ENCODE measurements around the gene KLRC1. TPM values are rescaled to one million over a fixed set of nuclear protein-coding genes. Genes with fewer than 3 reads are reported as not detected.
A peak's percentile ranks its signal among the peaks of the same experiment; 100 is the strongest.
"Not testable (repeated sequence)": the region's sequence is repeated elsewhere in the genome, so short reads cannot be mapped to it uniquely, and the experiment has no call there.

Gene KLRC1
- total and polyA plus RNA-seq, 2 of the 13 experiments (the other 11 are each of a cell fraction or from before 2014, with no cell fraction given) = not detected

- peak; percentile 79 for ATAC-seq
- H3K4me1 ChIP-seq (ENCODE audit: insufficient read depth, low read length); POLR2A ChIA-PET; in situ Hi-C loops (cut with HindIII; ENCODE audit: extremely low pct_ligation_motif_present, low pct_unique_long_range_greater_than_20kb); H3K36me3 ChIP-seq (replicated peaks in 1 of 2; ENCODE audit: control insufficient read depth in 1 of 2, insufficient read depth in 2 of 2, low read length in 2 of 2); intact Hi-C loops (cut with micrococcal nuclease; ENCODE audit: unreplicated experiment); H3K4me3 ChIP-seq (replicated peaks in 1 of 3; ENCODE audit: insufficient read depth in 1 of 3, low read depth in 2 of 3, low read length in 3 of 3); H2AFZ ChIP-seq (ENCODE audit: low read length); H3K9me3 ChIP-seq (ENCODE audit: low read length); H3K9ac ChIP-seq (ENCODE audit: insufficient read depth, low read depth, low read length); H3K79me2 ChIP-seq (ENCODE audit: insufficient read depth, low read length); H3K27me3 ChIP-seq (ENCODE audit: control insufficient read depth in 1 of 2, insufficient read depth in 2 of 2, low read length in 2 of 2); DNase-seq (ENCODE audit: low spot score); BruUV-seq (replicated peaks); H3K4me2 ChIP-seq (ENCODE audit: low read depth, low read length); H3K27ac ChIP-seq (ENCODE audit: extremely low read length, insufficient read depth, low read length); CTCF ChIA-PET (ENCODE audit: low intra/inter-chr PET ratio, low total read pairs); H4K20me1 ChIP-seq (ENCODE audit: insufficient read depth, low read length): not testable (repeated sequence)
- 0% methylated on average over 1 of the region's 2 CpGs for WGBS (ENCODE audit: low lambda C conversion rate)
- peak; percentile 67 for FAIRE-seq
- TF ChIP-seq SIX1 (CRISPR knock-in tag; IDR thresholded peaks at IDR 0.05; ENCODE audit: borderline replicate concordance) = peak; percentile 31; the same call in 1 of the 2 replicates
- TF ChIP-seq RARA (CRISPR knock-in tag; IDR thresholded peaks at IDR 0.05) = peak; percentile 48; the same call in 1 of the 2 replicates
- peak; percentile 35; the same call in 1 of the 2 replicates for TF ChIP-seq ATF3 (CRISPR knock-in tag; IDR thresholded peaks at IDR 0.05)
- 0 out of 2 replicates have a peak, but pooled peaks have one; percentile 9 for TF ChIP-seq ARID5B (CRISPR knock-in tag; IDR thresholded peaks at IDR 0.05)
- TF ChIP-seq FOSL2 (CRISPR knock-in tag; IDR thresholded peaks at IDR 0.05) = peak; percentile 69
- TF ChIP-seq CEBPG (CRISPR knock-in tag; IDR thresholded peaks at IDR 0.05) = 0 out of 2 replicates have a peak, but pooled peaks have one; percentile 11
- TF ChIP-seq HMG20A (CRISPR knock-in tag; IDR thresholded peaks at IDR 0.05; ENCODE audit: borderline replicate concordance) = peak; percentile 23; the same call in 1 of the 2 replicates
These were observed 15.6 kb downstream of the KLRC1 start for GRCh38 chr12:10437601-10438000.

GRCh38 chr12:10435816-10436215 lies 17.4 kb downstream of the KLRC1 start, which contains the start of gene KLRC2:
Gene KLRC2, minus strand, starts transcription at chr12:10436010. Its CDS starts 24 bp downstream, at chr12:10435986.
- ATAC-seq; POLR2A ChIA-PET; intact Hi-C loops (cut with micrococcal nuclease; ENCODE audit: unreplicated experiment); H3K4me2 ChIP-seq (ENCODE audit: low read depth, low read length); BruUV-seq (replicated peaks); H3K27ac ChIP-seq (ENCODE audit: extremely low read length, insufficient read depth, low read length); H3K9me3 ChIP-seq (ENCODE audit: low read length); H2AFZ ChIP-seq (ENCODE audit: low read length); DNase-seq (ENCODE audit: low spot score); FAIRE-seq; H3K27me3 ChIP-seq (ENCODE audit: control insufficient read depth in 1 of 2, insufficient read depth in 2 of 2, low read length in 2 of 2); in situ Hi-C loops (cut with HindIII; ENCODE audit: extremely low pct_ligation_motif_present, low pct_unique_long_range_greater_than_20kb); H3K9ac ChIP-seq (ENCODE audit: insufficient read depth, low read depth, low read length); H3K4me3 ChIP-seq (replicated peaks in 1 of 3; ENCODE audit: insufficient read depth in 1 of 3, low read depth in 2 of 3, low read length in 3 of 3); H3K79me2 ChIP-seq (ENCODE audit: insufficient read depth, low read length); H4K20me1 ChIP-seq (ENCODE audit: insufficient read depth, low read length); H3K36me3 ChIP-seq (replicated peaks in 1 of 2; ENCODE audit: control insufficient read depth in 1 of 2, insufficient read depth in 2 of 2, low read length in 2 of 2); CTCF ChIA-PET (ENCODE audit: low intra/inter-chr PET ratio, low total read pairs); H3K4me1 ChIP-seq (ENCODE audit: insufficient read depth, low read length): not testable (repeated sequence)
- 17% methylated on average over 3 of the region's 3 CpGs for WGBS (ENCODE audit: low lambda C conversion rate)

GRCh38 chr12:10430623-10431022 lies 22.6 kb downstream of the KLRC1 start:
- H3K36me3 ChIP-seq (replicated peaks in 1 of 2; ENCODE audit: control insufficient read depth in 1 of 2, insufficient read depth in 2 of 2, low read length in 2 of 2); H3K4me1 ChIP-seq (ENCODE audit: insufficient read depth, low read length); H3K27me3 ChIP-seq (ENCODE audit: control insufficient read depth in 1 of 2, insufficient read depth in 2 of 2, low read length in 2 of 2); POLR2A ChIA-PET; intact Hi-C loops (cut with micrococcal nuclease; ENCODE audit: unreplicated experiment); in situ Hi-C loops (cut with HindIII; ENCODE audit: extremely low pct_ligation_motif_present, low pct_unique_long_range_greater_than_20kb); H2AFZ ChIP-seq (ENCODE audit: low read length); ATAC-seq; H3K4me2 ChIP-seq (ENCODE audit: low read depth, low read length); H3K79me2 ChIP-seq (ENCODE audit: insufficient read depth, low read length); H3K27ac ChIP-seq (ENCODE audit: extremely low read length, insufficient read depth, low read length); H3K4me3 ChIP-seq (replicated peaks in 1 of 3; ENCODE audit: insufficient read depth in 1 of 3, low read depth in 2 of 3, low read length in 3 of 3); H4K20me1 ChIP-seq (ENCODE audit: insufficient read depth, low read length); FAIRE-seq; H3K9me3 ChIP-seq (ENCODE audit: low read length); DNase-seq (ENCODE audit: low spot score); H3K9ac ChIP-seq (ENCODE audit: insufficient read depth, low read depth, low read length); CTCF ChIA-PET (ENCODE audit: low intra/inter-chr PET ratio, low total read pairs); BruUV-seq (replicated peaks): not testable (repeated sequence)
- 31% methylated on average over 4 of the region's 4 CpGs for WGBS (ENCODE audit: low lambda C conversion rate)
